ENCODE measurements around the gene MAP3K20. TPM values are rescaled to one million over a fixed set of nuclear protein-coding genes. Genes with fewer than 3 reads are reported as not detected.

The MAP3K20 gene
- total RNA-seq, 1 experiment from 2014 or later = 150 TPM

GRCh38 chr2:173075056-173075780 lies 428 bp upstream of the MAP3K20 start:
- peak overlapping the region; percentile 95 for H3K27ac Mint-ChIP-seq (ENCODE audit: low read depth, unreplicated experiment)
- H3K27me3 Mint-ChIP-seq (ENCODE audit: insufficient read depth, unreplicated experiment) = no peaks in the 10 kb centered on the region
- ChIA-PET POLR2A (interaction anchor here (0.7 to 9.7 kb wide), 16 partner anchors 10 to 147 kb away, joined by 3 to 188 read pairs (median 4); no protein-coding TSS in a partner anchor), CTCF (interaction anchor here (0.6 to 3.2 kb wide), 3 partner anchors 9 to 133 kb away, joined by 4 to 21 read pairs (median 4); no protein-coding TSS in a partner anchor)
- no peak for DNase-seq (ENCODE audit: unreplicated experiment)
- peaks cover 8% of the 10 kb centered on the region for H3K36me3 Mint-ChIP-seq (ENCODE audit: insufficient read depth, unreplicated experiment)
- H3K4me1 Mint-ChIP-seq (ENCODE audit: insufficient read depth, unreplicated experiment) = peaks cover 30% of the 10 kb centered on the region
- no peak for TF ChIP-seq CTCF (IDR thresholded peaks at IDR 0.05; ENCODE audit: unreplicated experiment)
- intact Hi-C loops (cut with micrococcal nuclease) = loop anchor here (1.0 to 5.0 kb wide), 5 partner anchors 26 to 135 kb away; no protein-coding TSS in a partner anchor
- peak overlapping the region; percentile 82 for H3K4me3 Mint-ChIP-seq (ENCODE audit: unreplicated experiment)
- no TSS peak for BruUV-seq (replicated peaks)
- no peaks in the 10 kb centered on the region for H3K9me3 Mint-ChIP-seq (ENCODE audit: unreplicated experiment)

- Mint-ChIP-seq H3K4me1 (ENCODE audit: insufficient read depth, unreplicated experiment) (peaks cover 31% of the 10 kb centered on the region), H3K4me3 (ENCODE audit: unreplicated experiment) (peak overlapping the region; percentile 82), H3K36me3 (ENCODE audit: insufficient read depth, unreplicated experiment) (peaks cover 16% of the 10 kb centered on the region), H3K27ac (ENCODE audit: low read depth, unreplicated experiment) (peak overlapping the region; percentile 95), H3K27me3 (ENCODE audit: insufficient read depth, unreplicated experiment) (no peaks in the 10 kb centered on the region), H3K9me3 (ENCODE audit: unreplicated experiment) (no peaks in the 10 kb centered on the region)
- ChIA-PET POLR2A (interaction anchor here (0.7 to 9.7 kb wide), 17 partner anchors 10 to 141 kb away, joined by 3 to 188 read pairs (median 5); no protein-coding TSS in a partner anchor), CTCF (interaction anchor here (0.6 to 3.0 kb wide), 6 partner anchors 48 to 1686 kb away, joined by 3 to 10 read pairs (median 5); no protein-coding TSS in a partner anchor)
- no peak for TF ChIP-seq CTCF (IDR thresholded peaks at IDR 0.05; ENCODE audit: unreplicated experiment)
- BruUV-seq (replicated peaks) = TSS peak; percentile 47
- intact Hi-C loops (cut with micrococcal nuclease) = loop anchor here (2.0 to 5.0 kb wide), 4 partner anchors 46 to 111 kb away; no protein-coding TSS in a partner anchor
- DNase-seq (ENCODE audit: unreplicated experiment) = peak; percentile 51
These were observed 1.1 kb downstream of the MAP3K20 start for GRCh38 chr2:173076581-173077345.

- no peaks in the 10 kb centered on the region for H3K27me3 Mint-ChIP-seq (ENCODE audit: insufficient read depth, unreplicated experiment)
- ChIA-PET CTCF (interaction anchor here (0.7 to 3.0 kb wide), 7 partner anchors 47 to 350 kb away, joined by 3 to 10 read pairs (median 5); no protein-coding TSS in a partner anchor), POLR2A (interaction anchor here (0.5 to 9.7 kb wide), 30 partner anchors 10 to 140 kb away, joined by 3 to 188 read pairs (median 4); no protein-coding TSS in a partner anchor)
- peak overlapping the region; percentile 82 for H3K4me3 Mint-ChIP-seq (ENCODE audit: unreplicated experiment)
- no peak for TF ChIP-seq CTCF (IDR thresholded peaks at IDR 0.05; ENCODE audit: unreplicated experiment)
- no peaks in the 10 kb centered on the region for H3K9me3 Mint-ChIP-seq (ENCODE audit: unreplicated experiment)
- H3K27ac Mint-ChIP-seq (ENCODE audit: low read depth, unreplicated experiment) = peak overlapping the region; percentile 95
- H3K4me1 Mint-ChIP-seq (ENCODE audit: insufficient read depth, unreplicated experiment) = peaks cover 38% of the 10 kb centered on the region
- intact Hi-C loops (cut with micrococcal nuclease) = loop anchor here (2.0 to 5.0 kb wide), 4 partner anchors 45 to 110 kb away; no protein-coding TSS in a partner anchor
- H3K36me3 Mint-ChIP-seq (ENCODE audit: insufficient read depth, unreplicated experiment) = peaks cover 16% of the 10 kb centered on the region
- peak; percentile 71 for DNase-seq (ENCODE audit: unreplicated experiment)
- no TSS peak for BruUV-seq (replicated peaks)
These were observed 2.0 kb downstream of the MAP3K20 start for GRCh38 chr2:173077506-173078177.

Measured in MCF 10A (cell line).